ENCODE data around the gene MCRS1.
"Not testable (repeated sequence)": the region's sequence is repeated elsewhere in the genome, so short reads cannot be mapped to it uniquely, and the experiment has no call there.

Gene MCRS1

GRCh38 chr12:49515266-49515665, 52.7 kb downstream of the MCRS1 start:
- H3K4me3 Mint-ChIP-seq = no peak overlapping the region
- no peak overlapping the region for H3K27ac Mint-ChIP-seq
- H3K9me3 Mint-ChIP-seq = no peaks in the 10 kb centered on the region
- peaks cover 6% of the 10 kb centered on the region for H3K36me3 Mint-ChIP-seq
- H3K27me3 Mint-ChIP-seq = no peaks in the 10 kb centered on the region
- DNase-seq (ENCODE audit: low spot score in 2 of 2) = no peak
- no peak for ATAC-seq (ENCODE audit: low read depth)
- no peaks in the 10 kb centered on the region for H3K4me1 Mint-ChIP-seq

GRCh38 chr12:49512546-49512945, 55.4 kb downstream of the MCRS1 start:
- no peaks in the 10 kb centered on the region for H3K36me3 Mint-ChIP-seq
- H3K27me3 Mint-ChIP-seq = no peaks in the 10 kb centered on the region
- DNase-seq (ENCODE audit: low spot score in 2 of 2) (no peak), ATAC-seq (ENCODE audit: low read depth) (no peak)
- H3K27ac Mint-ChIP-seq = no peak overlapping the region
- H3K9me3 Mint-ChIP-seq = no peaks in the 10 kb centered on the region
- no peak overlapping the region for H3K4me3 Mint-ChIP-seq
- H3K4me1 Mint-ChIP-seq = no peaks in the 10 kb centered on the region

- no peak overlapping the region for H3K27ac Mint-ChIP-seq
- DNase-seq (ENCODE audit: low spot score in 2 of 2) = no peak
- no peaks in the 10 kb centered on the region for H3K4me1 Mint-ChIP-seq
- H3K9me3 Mint-ChIP-seq = no peaks in the 10 kb centered on the region
- ATAC-seq (ENCODE audit: low read depth) = no peak
- no peaks in the 10 kb centered on the region for H3K27me3 Mint-ChIP-seq
- peaks cover under 1% of the 10 kb centered on the region for H3K36me3 Mint-ChIP-seq
- no peak overlapping the region for H3K4me3 Mint-ChIP-seq
Measured at GRCh38 chr12:49511410-49511809, 56.5 kb downstream of the MCRS1 start.

GRCh38 chr12:49509681-49510080, 58.3 kb downstream of the MCRS1 start:
- ATAC-seq (ENCODE audit: low read depth); H3K9me3 Mint-ChIP-seq; H3K36me3 Mint-ChIP-seq; DNase-seq (ENCODE audit: low spot score in 2 of 2); H3K27me3 Mint-ChIP-seq; H3K27ac Mint-ChIP-seq; H3K4me3 Mint-ChIP-seq; H3K4me1 Mint-ChIP-seq: not testable (repeated sequence)

All from memory B cell (primary cell).